ENCODE data around the gene ZNF227.
"Not testable (repeated sequence)": the region's sequence is repeated elsewhere in the genome, so short reads cannot be mapped to it uniquely, and the experiment has no call there.

ZNF227 gene

GRCh38 chr19:44212250-44212865 is at the start of gene ZNF227:
Gene ZNF227 (plus strand): TSS chr19:44212532. CDS start chr19:44217793, 5,261 bp downstream.
- DNase-seq (ENCODE audit: low read depth in 2 of 2) = peak; percentile 66 to 77

- no peak for DNase-seq (ENCODE audit: low read depth in 2 of 2)
Measured at GRCh38 chr19:44163789-44164188, 48.5 kb upstream of the ZNF227 start.

- DNase-seq (ENCODE audit: low read depth in 2 of 2) = no peak
Measured at GRCh38 chr19:44164327-44164672, 48.0 kb upstream of the ZNF227 start.

- peak; percentile 67 to 75 for DNase-seq (ENCODE audit: low read depth in 2 of 2)
Measured at GRCh38 chr19:44164673-44165512, 47.4 kb upstream of the ZNF227 start, which contains the start of gene ZNF226. Gene ZNF226 (plus strand): TSS chr19:44165100. CDS start chr19:44170081, 4,981 bp downstream.

- DNase-seq (ENCODE audit: low read depth in 2 of 2) = not testable (repeated sequence)
Measured at GRCh38 chr19:44170660-44171059, 41.7 kb upstream of the ZNF227 start.

- DNase-seq (ENCODE audit: low read depth in 2 of 2) = no peak
Measured at GRCh38 chr19:44176590-44176989, 35.7 kb upstream of the ZNF227 start.

GRCh38 chr19:44180968-44181367 is 31.4 kb upstream of the ZNF227 start:
- DNase-seq (ENCODE audit: low read depth in 2 of 2) = no peak

GRCh38 chr19:44182145-44182544 is 30.2 kb upstream of the ZNF227 start:
- no peak for DNase-seq (ENCODE audit: low read depth in 2 of 2)

- DNase-seq (ENCODE audit: low read depth in 2 of 2) = no peak
Measured at GRCh38 chr19:44190020-44190419, 22.3 kb upstream of the ZNF227 start.

GRCh38 chr19:44192127-44192526 is 20.2 kb upstream of the ZNF227 start:
- no peak for DNase-seq (ENCODE audit: low read depth in 2 of 2)

- DNase-seq (ENCODE audit: low read depth in 2 of 2) = no peak
Measured at GRCh38 chr19:44196772-44197171, 15.6 kb upstream of the ZNF227 start.

- no peak for DNase-seq (ENCODE audit: low read depth in 2 of 2)
Measured at GRCh38 chr19:44202470-44202869, 9.9 kb upstream of the ZNF227 start.

GRCh38 chr19:44202974-44203373 is 9.4 kb upstream of the ZNF227 start:
- DNase-seq (ENCODE audit: low read depth in 2 of 2) = no peak

GRCh38 chr19:44203877-44204276 is 8.5 kb upstream of the ZNF227 start:
- DNase-seq (ENCODE audit: low read depth in 2 of 2) = not testable (repeated sequence)

- DNase-seq (ENCODE audit: low read depth in 2 of 2) = no peak
Measured at GRCh38 chr19:44204772-44205171, 7.6 kb upstream of the ZNF227 start.

- DNase-seq (ENCODE audit: low read depth in 2 of 2) = peak; percentile 58 to 65
Measured at GRCh38 chr19:44207126-44207803, 5.1 kb upstream of the ZNF227 start.

GRCh38 chr19:44212866-44213346 is 574 bp downstream of the ZNF227 start:
- DNase-seq (ENCODE audit: low read depth in 2 of 2) = no peak

GRCh38 chr19:44219926-44220325 is 7.6 kb downstream of the ZNF227 start:
- DNase-seq (ENCODE audit: low read depth in 2 of 2) = not testable (repeated sequence)

GRCh38 chr19:44220761-44221160 is 8.4 kb downstream of the ZNF227 start:
- DNase-seq (ENCODE audit: low read depth in 2 of 2) = not testable (repeated sequence)

- DNase-seq (ENCODE audit: low read depth in 2 of 2) = not testable (repeated sequence)
Measured at GRCh38 chr19:44221291-44221690, 9.0 kb downstream of the ZNF227 start.

GRCh38 chr19:44228318-44228717 is 16.0 kb downstream of the ZNF227 start:
- DNase-seq (ENCODE audit: low read depth in 2 of 2) = no peak

GRCh38 chr19:44232867-44233266 is 20.5 kb downstream of the ZNF227 start:
- DNase-seq (ENCODE audit: low read depth in 2 of 2) = no peak

Measured in stimulated activated CD8-positive, alpha-beta memory T cell treated with anti-CD3 and anti-CD28 coated beads, Interleukin-15, amount 100 ng/mL, for 4 hours (primary cell).